Stimulated activated CD8-positive, alpha-beta memory T cell treated with anti-CD3 and anti-CD28 coated beads, Interleukin-15, amount 100 ng/mL, for 24 hours (primary cell): ENCODE results near the gene SLC23A3.
"Not testable (repeated sequence)": the region's sequence is repeated elsewhere in the genome, so short reads cannot be mapped to it uniquely, and the experiment has no call there.

ENCODE experiments used
- DNase-seq: peaks from one replicate; pipeline ENCODE4 v3.0.0-alpha.2; 2020; ENCODE audit warnings: low read depth

Gene SLC23A3

DNA sequence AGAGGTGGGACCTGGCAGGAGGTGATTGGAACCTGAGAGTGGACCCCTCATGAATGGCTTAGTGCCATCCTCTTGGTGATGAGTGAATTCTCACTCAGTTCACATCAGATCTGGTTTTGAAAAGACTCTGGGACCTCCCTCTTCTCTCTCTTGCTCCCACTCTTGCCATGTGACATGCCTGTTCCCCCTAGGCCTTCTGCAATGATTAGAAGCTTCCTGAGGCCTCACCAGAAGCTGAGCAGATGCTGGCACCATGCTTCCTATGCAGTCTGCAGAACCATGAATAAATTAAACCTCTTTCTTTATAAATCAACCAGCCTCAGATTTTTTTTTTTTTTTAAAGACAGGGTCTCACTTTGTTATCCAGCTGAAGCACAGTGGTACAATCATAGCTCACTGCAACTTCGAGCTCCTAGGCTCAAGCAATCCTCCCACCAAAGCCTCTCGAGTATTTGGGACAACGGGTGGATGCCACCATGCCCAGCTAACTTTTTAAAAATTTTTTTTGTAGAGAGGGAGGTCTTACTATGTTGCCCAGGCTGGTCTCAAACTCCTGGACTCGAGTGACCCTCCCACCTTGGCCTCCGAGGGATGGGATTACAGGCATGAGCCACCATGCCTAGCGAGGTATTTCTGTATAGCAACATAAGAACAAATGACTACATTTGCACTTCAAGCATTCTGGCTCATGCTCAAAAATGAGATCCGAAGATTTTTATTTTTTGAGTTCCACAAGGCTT, 34.8 kb upstream of the SLC23A3 start:
- DNase-seq: no peak

DNA sequence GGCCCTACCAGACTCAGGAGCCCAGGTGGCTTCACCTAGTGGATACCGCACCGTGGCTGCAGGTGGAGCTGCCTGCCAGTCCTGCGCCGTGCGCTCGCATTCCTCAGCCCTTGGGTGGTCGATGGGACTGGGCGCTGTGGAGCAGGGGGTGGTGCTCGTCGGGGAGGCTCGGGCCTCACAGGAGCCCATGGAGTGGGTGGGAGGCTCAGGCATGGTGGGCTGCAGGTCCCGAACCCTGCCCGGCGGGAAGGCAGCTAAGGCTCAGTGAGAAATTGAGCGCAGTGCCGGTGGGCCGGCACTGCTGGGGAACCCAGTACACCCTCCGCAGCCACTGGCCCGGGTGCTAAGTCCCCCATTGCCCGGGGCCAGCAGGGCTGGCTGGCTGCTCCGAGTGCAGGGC, 31.5 kb upstream of the SLC23A3 start:
- not testable (repeated sequence) for DNase-seq

DNA sequence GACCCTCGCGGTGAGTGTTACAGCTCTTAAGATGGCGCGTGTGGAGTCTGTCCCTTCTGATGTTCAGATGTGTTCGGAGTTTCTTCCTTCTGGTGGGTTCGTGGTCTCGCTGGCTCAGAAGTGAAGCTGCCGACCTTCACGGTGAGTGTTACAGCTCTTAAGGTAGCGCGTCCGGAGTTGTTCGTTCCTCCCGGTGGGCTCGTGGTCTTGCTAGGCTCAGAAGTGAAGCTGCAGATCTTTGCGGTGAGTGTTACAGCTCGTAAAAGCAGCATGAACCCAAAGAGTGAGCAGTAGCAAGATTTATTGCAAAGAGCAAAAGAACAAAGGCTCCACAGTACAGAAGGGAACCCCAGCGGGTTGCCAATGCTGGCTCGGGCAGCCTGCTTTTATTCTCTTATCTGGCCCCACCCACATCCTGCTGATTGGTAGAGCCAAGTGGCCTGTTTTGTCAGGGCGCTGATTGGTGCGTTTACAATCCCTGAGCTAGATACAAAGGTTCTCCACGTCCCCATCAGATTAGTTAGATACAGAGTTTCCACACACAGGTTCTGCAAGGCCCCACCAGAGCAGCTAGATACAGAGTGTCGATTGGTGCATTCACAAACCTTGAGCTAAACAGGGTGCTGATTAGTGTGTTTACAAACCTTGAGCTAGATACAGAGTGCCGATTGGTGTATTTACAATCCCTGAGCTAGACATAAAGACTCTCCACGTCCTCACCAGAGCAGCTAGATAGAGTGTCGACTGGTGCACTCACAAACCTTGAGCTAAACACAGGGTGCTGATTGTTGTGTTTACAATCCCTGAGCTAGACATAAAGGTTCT, 30.9 kb upstream of the SLC23A3 start:
- not testable (repeated sequence) for DNase-seq

DNA sequence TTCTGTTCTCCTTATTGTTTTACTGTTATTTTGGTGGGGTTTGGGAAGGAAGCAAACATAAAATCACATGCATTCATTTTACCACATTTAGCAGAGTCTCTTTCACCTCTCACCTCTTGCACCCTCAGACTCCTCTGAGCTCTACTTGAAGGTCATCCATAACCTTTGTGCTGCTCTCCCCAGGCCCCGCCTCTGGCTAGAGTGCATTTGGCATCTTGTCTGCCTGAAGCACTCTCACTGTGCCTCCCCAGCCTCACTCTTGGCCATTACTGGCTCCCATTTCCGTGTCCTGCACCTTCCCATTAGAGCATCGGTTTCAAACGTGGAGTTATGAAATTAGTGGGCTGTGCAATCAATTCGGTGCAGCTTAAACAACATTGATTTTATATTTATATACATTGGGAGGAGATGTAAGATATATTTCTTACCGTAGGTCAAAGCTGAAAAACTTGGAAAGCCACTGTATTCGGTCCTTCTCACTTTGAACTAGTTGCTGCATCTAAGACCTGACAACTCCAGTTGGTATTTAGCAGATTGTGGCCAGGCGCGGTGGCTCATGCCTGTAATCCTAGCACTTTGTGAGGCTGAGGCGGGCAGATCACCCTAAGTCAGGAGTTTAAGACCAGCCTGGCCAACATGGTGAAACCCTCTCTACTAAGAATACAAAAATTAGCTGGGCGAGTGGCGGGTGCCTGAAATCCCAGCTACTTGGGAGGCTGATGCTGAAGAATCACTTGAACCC, 29.8 kb upstream of the SLC23A3 start:
- DNase-seq: no peak

DNA sequence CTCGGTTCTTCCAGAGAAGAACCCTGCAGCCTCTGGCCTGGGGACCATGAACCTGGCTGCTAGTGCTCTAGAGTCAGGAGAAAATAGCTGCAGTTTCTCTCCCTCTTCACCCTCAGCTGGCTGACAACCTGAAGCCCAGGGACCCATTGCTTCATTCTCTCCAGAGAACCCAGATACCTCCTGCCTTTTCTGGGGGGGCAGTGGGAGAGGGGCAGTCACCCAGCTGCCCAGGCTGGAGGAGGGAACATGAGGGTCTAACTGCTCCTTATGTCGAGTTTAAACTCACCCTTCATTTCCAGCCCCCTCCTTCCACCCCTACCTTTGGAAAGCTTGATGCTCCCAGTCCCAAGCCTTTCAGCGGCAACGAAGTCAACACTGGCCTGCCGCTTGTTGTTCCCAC, 29.1 kb upstream of the SLC23A3 start:
- no peak for DNase-seq

DNA sequence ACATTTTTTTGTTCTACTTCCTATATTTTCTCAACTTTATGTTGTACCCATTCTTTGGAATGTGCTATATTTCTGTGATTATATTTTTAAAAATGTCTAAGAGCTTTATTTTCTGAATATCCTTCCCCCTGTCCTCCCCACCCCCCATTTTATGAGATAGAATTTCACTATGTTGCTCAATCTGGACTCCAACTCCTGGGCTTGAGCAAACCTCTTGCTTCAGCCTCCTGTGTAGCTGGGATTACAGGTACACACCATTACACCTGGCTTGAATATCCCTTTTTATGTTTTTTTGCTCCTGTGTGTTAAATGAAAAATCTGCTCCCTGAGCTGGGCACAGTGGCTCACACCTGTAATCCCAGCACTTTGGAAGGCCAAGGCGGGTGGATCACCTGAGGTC, 27.6 kb upstream of the SLC23A3 start:
- DNase-seq: no peak

DNA sequence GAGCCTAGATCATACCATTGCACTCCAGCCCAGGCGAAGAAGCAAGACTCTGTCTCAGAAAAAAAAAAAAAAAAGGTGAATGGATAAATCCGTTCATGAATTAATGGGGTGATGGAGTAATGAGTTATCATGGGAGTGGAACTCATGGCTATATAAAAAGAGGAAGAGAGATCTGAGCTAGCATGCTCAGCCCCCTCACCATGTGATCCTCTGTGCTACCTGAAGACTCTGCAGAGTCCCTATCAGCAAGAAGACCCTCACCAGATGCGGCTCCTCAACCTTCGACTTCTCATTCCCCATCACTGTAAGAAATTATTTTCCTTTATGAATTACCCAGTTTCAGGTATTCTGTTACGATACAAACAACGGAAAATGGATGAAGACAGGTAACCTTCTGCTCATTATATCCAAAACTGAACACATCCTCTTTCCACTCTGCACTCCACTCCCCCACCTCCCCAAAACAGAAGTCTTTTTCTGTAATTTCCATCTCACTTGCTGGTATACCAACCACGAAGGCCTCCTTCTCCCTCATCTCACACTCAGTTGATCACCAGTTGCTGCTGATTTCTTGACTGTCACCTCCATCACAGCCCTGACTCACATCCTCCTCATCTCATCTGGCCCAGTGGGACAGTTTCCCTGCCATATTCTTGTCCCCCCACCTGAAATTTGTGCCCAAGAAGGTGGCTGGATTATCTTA, 17.1 kb upstream of the SLC23A3 start:
- no peak for DNase-seq

DNA sequence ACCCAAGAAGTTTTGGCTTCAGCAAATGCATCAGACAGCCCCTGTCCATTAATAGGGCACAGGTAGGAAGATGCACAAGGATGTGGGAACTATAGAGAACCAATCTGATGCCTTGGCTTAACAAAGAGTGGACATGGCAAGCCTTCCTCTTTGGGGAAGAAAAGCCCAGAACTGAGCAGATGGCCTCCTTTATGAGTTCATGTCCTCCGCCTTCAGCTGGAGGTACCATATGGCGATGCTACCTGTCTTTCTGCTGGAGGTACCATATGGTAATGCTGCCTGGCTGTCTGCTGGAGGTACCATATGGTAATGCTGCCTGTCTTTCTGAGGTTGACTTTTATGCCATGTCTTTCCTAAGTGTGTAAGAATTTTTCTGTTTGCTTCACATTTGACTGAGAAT, 14.3 kb upstream of the SLC23A3 start:
- DNase-seq: no peak

DNA sequence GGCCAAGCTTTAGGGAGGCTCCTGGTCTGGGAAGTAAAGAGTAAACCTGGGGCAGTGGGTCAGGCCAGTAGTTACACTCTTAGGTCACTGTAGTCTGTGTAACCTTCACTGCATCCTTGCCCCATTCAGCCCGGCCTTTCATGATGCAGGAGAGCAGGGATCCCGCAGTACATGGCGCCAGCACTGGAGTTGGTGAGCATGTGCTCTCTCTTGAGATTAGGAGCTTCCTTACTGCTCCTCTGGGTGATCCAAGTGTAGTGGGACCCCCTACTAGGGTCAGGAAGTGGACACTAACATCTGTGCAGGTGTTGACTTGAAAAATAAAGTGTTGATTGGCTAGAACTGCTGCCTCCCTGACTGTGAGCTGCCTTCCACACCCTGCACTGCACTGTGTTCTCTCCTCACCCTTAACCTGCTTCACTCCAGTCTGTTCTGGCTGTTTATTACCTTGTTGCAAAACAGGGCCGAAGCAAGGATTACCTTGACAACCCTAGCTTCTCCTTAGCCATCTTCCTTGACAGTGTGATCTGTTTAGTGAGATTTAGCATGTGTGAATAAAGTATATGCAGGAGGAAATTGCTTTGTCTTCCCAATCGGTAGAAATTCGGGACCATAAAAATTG, 13.4 kb upstream of the SLC23A3 start:
- DNase-seq: no peak

DNA sequence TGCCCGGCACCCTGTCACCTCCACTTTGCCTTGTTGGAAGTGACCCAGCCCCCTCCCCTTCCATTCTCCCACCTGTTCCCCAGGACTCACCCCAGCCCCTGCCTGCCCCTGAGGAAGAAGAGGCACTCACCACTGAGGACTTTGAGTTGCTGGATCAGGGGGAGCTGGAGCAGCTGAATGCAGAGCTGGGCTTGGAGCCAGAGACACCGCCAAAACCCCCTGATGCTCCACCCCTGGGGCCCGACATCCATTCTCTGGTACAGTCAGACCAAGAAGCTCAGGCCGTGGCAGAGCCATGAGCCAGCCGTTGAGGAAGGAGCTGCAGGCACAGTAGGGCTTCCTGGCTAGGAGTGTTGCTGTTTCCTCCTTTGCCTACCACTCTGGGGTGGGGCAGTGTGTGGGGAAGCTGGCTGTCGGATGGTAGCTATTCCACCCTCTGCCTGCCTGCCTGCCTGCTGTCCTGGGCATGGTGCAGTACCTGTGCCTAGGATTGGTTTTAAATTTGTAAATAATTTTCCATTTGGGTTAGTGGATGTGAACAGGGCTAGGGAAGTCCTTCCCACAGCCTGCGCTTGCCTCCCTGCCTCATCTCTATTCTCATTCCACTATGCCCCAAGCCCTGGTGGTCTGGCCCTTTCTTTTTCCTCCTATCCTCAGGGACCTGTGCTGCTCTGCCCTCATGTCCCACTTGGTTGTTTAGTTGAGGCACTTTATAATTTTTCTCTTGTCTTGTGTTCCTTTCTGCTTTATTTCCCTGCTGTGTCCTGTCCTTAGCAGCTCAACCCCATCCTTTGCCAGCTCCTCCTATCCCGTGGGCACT, 12.7 kb upstream of the SLC23A3 start:
- DNase-seq: no peak

DNA sequence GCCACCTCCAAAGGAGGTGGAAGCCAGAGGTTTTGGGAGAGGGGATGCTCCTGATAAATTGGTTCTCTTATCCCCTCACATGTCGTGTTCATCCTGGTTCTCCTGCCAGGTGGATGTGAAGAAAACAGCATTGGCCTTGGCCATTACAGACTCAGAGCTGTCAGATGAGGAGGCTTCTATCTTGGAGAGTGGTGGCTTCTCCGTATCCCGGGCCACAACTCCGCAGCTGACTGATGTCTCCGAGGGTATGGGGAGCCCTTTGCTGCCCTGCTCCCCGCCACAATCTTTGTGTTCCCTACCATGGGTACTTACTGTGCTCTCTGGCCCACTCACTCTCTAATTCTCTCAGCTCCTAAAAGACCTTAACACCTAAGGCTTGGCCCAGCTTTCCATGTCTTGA, 11.7 kb upstream of the SLC23A3 start:
- no peak for DNase-seq

DNA sequence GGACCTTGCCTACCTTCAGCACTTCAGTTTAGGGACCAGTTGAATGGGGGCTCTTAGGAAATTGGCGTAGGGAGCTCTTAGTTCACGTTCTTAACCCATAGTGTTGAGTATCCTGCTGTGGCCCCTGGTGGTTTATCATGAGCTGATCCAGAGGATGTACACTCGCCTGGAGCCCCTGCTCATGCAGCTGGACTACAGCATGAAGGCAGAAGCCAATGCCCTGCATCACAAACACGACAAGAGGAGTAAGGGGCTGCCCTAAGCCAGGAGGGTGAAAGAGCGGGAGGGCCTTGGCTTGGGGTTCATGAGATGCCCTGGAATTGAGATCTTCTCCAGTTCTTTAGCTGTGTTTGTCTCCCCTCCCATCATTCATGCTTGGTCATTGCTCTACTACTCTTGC, 11.1 kb upstream of the SLC23A3 start:
- DNase-seq: no peak

DNA sequence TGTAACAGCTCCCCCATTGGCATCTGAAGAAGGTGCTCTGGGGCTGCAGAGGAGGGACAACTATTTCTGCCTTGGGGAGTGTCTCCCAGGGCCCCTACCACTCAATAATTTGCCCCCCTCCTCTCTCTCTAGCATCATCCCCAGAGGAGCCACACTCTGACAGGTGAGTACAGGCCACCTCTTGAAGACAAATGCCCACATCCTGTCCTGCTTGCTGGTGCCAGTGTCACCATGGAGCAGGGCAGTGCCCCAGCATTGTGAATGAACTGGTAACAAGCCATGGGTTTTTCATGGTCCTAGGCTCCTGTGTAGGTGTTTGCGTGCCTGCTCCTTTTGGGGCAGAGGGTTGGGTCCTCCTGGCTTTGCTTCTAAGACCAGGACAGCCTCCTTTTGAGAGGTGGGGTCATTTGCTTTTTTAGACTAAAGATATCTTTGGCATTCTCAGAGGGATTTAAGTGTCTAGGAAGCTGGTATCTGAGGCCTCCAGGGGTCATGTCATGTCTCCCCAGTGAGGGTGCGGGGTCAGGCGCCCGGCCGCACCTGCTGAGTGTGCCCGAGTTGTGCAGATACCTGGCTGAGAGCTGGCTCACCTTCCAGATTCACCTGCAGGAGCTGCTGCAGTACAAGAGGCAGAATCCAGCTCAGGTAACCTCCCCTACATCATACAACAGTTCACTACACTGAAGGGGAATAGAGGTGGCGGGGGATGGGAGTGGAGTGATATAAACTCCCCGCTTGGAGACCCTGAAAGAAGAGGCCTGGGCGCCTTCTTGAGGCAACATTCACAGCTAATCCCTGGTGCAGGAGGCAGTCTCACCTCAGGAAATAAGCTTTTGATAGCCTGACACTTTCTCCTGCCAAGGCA, 10.0 kb upstream of the SLC23A3 start:
- no peak for DNase-seq

DNA sequence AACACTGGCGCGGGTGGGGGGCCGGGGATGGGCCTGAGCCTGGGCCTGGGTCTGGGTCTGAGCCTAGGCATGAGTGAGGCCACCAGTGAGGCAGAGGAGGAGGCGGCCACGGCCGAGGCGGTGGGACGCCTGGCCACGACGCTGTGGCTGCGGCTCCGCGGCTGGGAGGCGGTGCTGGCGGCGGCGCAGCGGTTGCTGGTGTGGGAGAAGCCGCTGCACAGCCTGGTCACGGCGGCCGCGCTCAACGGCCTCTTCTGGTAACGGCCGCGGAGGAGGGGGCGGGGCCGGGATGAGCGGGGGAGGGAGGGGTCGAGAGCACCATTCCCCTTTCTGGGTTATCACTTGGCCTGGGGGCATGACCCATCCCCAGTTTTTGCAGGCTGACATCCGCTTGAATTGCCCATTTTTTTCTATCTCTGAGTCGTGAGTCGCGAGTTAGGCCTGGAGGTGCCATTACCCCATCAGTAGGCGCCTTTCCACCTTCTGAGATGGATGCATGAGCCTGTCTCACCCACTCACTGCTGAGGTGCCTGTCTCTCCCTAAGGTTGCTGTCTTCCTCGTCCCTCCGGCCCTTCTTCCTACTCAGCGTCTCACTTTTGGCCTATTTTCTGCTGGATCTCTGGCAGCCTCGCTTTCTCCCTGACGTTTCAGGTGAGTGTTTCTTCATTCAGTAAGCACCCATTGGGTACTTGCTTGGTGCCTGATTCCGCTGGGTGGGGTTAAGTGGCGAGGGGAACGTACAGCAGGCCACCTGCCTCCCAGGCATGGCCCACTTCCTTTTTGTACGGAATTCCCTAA, 8.7 kb upstream of the SLC23A3 start:
- DNase-seq: no peak

DNA sequence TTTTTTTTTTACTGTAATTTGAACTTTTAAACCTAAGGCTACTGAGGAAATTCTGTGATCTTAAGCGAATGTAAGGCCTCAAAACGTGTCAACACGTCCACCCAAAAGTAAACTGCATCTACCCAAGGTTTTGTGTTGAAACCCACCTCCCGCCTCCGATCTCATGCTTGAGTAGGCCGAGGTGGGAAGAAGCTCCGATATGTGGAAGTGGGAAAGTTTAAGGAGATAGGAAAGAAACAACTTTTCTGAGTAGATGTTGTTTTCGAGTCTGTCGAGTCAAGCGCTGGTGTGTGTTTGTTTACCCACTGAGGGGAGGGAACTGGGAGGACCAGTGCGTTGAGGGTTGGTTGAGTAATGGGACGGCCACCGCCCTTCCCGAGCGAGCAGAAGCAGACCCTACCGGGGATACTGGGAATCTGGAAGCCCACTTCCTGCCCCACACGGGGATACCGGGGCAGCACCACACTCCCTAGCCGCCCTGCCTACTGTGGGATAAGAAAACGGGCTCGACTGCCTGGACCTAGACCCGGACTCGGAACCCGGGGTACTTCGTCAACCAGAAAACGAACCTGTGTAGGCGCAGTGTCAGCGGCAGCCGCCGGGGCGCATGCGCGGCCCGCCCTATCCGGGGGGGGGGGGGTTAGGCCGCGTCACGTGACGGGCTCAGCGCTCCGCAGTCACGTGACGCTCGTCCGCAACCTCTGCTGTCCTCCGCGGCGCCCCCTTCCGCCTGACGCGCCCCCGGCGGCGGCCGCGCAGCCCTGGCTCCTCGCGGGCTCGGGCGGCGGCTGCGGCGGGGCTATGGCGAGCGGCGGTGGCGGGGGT, 7.9 kb upstream of the SLC23A3 start, which contains the start of gene RETREG2:
Gene RETREG2 (plus strand): TSS at position 724 of the 825 bp plus-strand sequence. CDS start 78 bp downstream, at position 802.
- DNase-seq: peak; percentile 59

DNA sequence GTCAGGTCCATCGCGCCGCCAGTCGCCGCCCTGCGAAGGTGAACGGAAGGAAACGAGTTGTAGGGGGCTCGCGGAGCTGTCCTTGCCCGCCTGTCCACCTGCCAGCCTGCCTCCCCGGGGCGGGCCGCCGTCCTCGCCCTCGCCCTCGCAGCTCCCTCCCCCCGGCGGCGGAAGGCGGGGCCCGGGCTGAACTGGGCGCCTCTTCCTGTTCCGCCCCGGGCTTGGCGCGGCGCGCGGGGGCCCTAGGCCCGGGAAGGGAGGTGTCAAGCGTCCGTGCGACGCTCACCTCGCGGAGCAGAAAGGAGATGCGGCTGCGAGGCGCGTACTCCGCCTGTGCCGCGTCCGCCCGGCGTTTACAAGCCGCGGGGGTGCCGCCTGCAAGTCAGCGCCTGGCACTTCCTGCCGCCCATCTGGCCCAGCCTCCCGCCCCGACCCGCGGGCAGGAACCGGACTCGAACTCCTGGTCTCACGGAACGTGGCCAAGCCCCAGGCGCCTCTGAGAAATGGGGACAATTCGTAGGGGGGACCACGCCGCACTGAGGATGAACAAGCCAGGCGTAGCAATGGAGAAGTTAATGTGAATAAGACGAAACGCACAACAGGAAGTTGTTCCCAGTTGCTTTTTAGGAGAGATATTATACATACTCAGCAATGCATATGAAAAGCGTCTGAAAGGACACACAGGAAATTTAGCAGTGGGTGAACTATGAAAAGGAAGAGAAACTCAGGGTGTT, 7.2 kb upstream of the SLC23A3 start, which contains the start of gene CNPPD1:
Gene CNPPD1 (minus strand): TSS at position 108 of the 734 bp plus-strand sequence. CDS start 97 bp downstream, at position 11.
- DNase-seq: peak; percentile 64
